Spleen (tissue), 7 donors: ENCODE data around the gene SPAAR.

Experiments
- CTCF ChIP-seq, 11 experiments: fragments of 200-600 bp in 7 of 11; fragments of 450-650 bp in 4 of 11; sonication (generic) in 4 of 11; IDR thresholded peaks in 8 of 11; conservative IDR thresholded peaks in 3 of 11; 1 replicate in 7 of 11; 2 replicates in 4 of 11; pipeline versions ENCODE4 v1.4.0 to v1.8.0; 2016 to 2021; ENCODE audit warnings: antibody characterized with exemption in 11 of 11, inconsistent platforms in 4 of 11, mild to moderate bottlenecking in 1 of 11
- POLR2A ChIP-seq, 3 donors: fragments of 450-650 bp; IDR thresholded peaks; one replicate each; pipeline ENCODE4 v1.5.1; 2017; ENCODE audit warnings: antibody characterized with exemption in 3 of 3, mild to moderate bottlenecking in 1 of 3
- POLR2AphosphoS5 ChIP-seq, 3 donors: sonication (generic); formaldehyde crosslinking; IDR thresholded peaks; one replicate each; pipeline ENCODE4 v1.5.1; 2017; ENCODE audit warnings: antibody characterized with exemption in 3 of 3
- donor health status: DM: no; HTN: no; CAD: no; lungs with moderate emphysema.
- donor health status: DM: no; HTN: no; CAD: no.
- donor health status: DM: no; HTN: no; CAD: no.

- no peak for TF ChIP-seq CTCF (IDR thresholded peaks at IDR 0.05 in 8 of 11, conservative IDR thresholded peaks at IDR 0.05 in 3 of 11)
- TF ChIP-seq POLR2A (IDR thresholded peaks at IDR 0.05) = no peak
- TF ChIP-seq POLR2AphosphoS5 (IDR thresholded peaks at IDR 0.05) = no peak
Observed at GRCh38 chr9:35930521-35930920, 21.2 kb downstream of the SPAAR start.
